Neural progenitor cell (in vitro differentiated cells): ENCODE results near the gene NRTN. TPM values are rescaled to one million over a fixed set of nuclear protein-coding genes. Genes with fewer than 3 reads are reported as not detected.
"Not testable (repeated sequence)": the region's sequence is repeated elsewhere in the genome, so short reads cannot be mapped to it uniquely, and the experiment has no call there.

Experiments
- DNase-seq: peaks from one replicate; pipeline ENCODE4 v3.0.0-alpha.2; 2016; ENCODE audit warnings: low spot score
- H2AFZ ChIP-seq: fragments of 200-600 bp; sonication (generic); replicated peaks from 2 replicates; pipeline ENCODE4 v1.6.1; 2016; ENCODE audit warnings: antibody characterized with exemption
- H3F3A ChIP-seq: fragments of 200-600 bp; sonication (generic); 2 replicates; pipeline ENCODE4 v1.6.1; 2016; ENCODE audit warnings: antibody characterized with exemption, low read depth
- H3K27ac ChIP-seq: fragments of 200-600 bp; sonication (generic); 2 replicates; pipeline ENCODE4 v1.5.1; 2016; ENCODE audit warnings: mild to moderate bottlenecking
- H3K27me3 ChIP-seq: fragments of 200-600 bp; sonication (generic); 2 replicates; pipeline ENCODE4 v1.6.1; 2016; ENCODE audit warnings: mild to moderate bottlenecking, moderate library complexity
- H3K36me3 ChIP-seq: fragments of 200-600 bp; sonication (generic); 2 replicates; pipeline ENCODE4 v1.5.1; 2016
- H3K4me1 ChIP-seq: fragments of 200-600 bp; sonication (generic); 2 replicates; pipeline ENCODE4 v1.6.1; 2016; ENCODE audit warnings: mixed run types
- H3K4me2 ChIP-seq: fragments of 200-600 bp; sonication (generic); 2 replicates; pipeline ENCODE4 v1.6.1; 2016
- H3K4me3 ChIP-seq: fragments of 200-600 bp; sonication (generic); 2 replicates; pipeline ENCODE4 v1.5.1; 2016
- H3K79me2 ChIP-seq: fragments of 200-600 bp; sonication (generic); 2 replicates; pipeline ENCODE4 v1.6.1; 2016; ENCODE audit warnings: low read depth
- H3K9ac ChIP-seq: fragments of 200-600 bp; sonication (generic); 2 replicates; pipeline ENCODE4 v1.6.1; 2016
- H3K9me3 ChIP-seq: fragments of 200-600 bp; sonication (generic); 2 replicates; pipeline ENCODE4 v1.5.1; 2016; ENCODE audit warnings: low read depth
- H4K20me1 ChIP-seq: fragments of 200-600 bp; sonication (generic); 2 replicates; pipeline ENCODE4 v1.6.1; 2016; ENCODE audit warnings: low read depth
- H3K27ac Mint-ChIP-seq: 3 replicates; pipeline ENCODE4 v1.8.0; 2021; ENCODE audit warnings: mixed read lengths
- H3K27me3 Mint-ChIP-seq: 2 replicates; pipeline ENCODE4 v1.8.0; 2022; ENCODE audit warnings: low read depth, mild to moderate bottlenecking, inconsistent platforms, moderate library complexity, mixed read lengths; ENCODE audit not compliant: insufficient read depth
- H3K36me3 Mint-ChIP-seq: 3 replicates; pipeline ENCODE4 v1.8.0; 2021; ENCODE audit warnings: mixed read lengths
- H3K4me1 Mint-ChIP-seq: 3 replicates; pipeline ENCODE4 v1.8.0; 2021; ENCODE audit warnings: mixed read lengths
- H3K4me3 Mint-ChIP-seq: 3 replicates; pipeline ENCODE4 v1.8.0; 2021; ENCODE audit warnings: mild to moderate bottlenecking, moderate library complexity, mixed read lengths
- H3K9me3 Mint-ChIP-seq: 3 replicates; pipeline ENCODE4 v1.8.0; 2020; ENCODE audit warnings: mixed read lengths
- CTCF ChIP-seq: fragments of 200-600 bp; sonication (generic); IDR thresholded peaks from 2 replicates; pipeline ENCODE4 v1.5.1; 2017; ENCODE audit warnings: antibody characterized with exemption, mild to moderate bottlenecking
- EZH2 ChIP-seq: fragments of 200-600 bp; sonication (generic); IDR thresholded peaks from 2 replicates; pipeline ENCODE4 v1.6.1; 2017; ENCODE audit warnings: antibody characterized with exemption, mild to moderate bottlenecking, moderate library complexity
- EZH2phosphoT487 ChIP-seq: fragments of 200-600 bp; sonication (generic); IDR thresholded peaks from 2 replicates; pipeline ENCODE4 v1.6.1; 2017; ENCODE audit warnings: antibody characterized with exemption
- total RNA-seq: library from RNA; depleted of rRNA; stranded (reverse); fragments of >200 nt; gene quantifications from 2 replicates; pipeline ENCODE4 v1.2.3, GENCODE V29; 2015; ENCODE audit warnings: low replicate concordance

NRTN gene
- total RNA-seq, 1 donor from 2014 or later = 2.4 TPM

GRCh38 chr19:5837761-5838352 lies 33.0 kb downstream of the NRTN start:
- H3K4me2 ChIP-seq = no peak overlapping the region
- no peaks in the 10 kb centered on the region for H3K36me3 Mint-ChIP-seq
- H2AFZ ChIP-seq = no peak overlapping the region
- TF ChIP-seq EZH2 (no peak), EZH2phosphoT487 (no peak), CTCF (no peak)
- H3K4me3 Mint-ChIP-seq = no peak overlapping the region
- no peaks in the 10 kb centered on the region for H3K4me1 Mint-ChIP-seq
- no peak overlapping the region for H3K9ac ChIP-seq
- no peaks in the 10 kb centered on the region for H3F3A ChIP-seq
- H3K36me3 ChIP-seq = no peaks in the 10 kb centered on the region
- H3K9me3 ChIP-seq = no peaks in the 10 kb centered on the region
- no peaks in the 10 kb centered on the region for H4K20me1 ChIP-seq
- H3K4me1 ChIP-seq = no peaks in the 10 kb centered on the region
- peaks cover 5% of the 10 kb centered on the region for H3K27me3 Mint-ChIP-seq
- H3K27ac Mint-ChIP-seq = no peak overlapping the region
- H3K4me3 ChIP-seq = no peak overlapping the region
- H3K27ac ChIP-seq = no peak overlapping the region
- DNase-seq = no peak
- peaks cover 19% of the 10 kb centered on the region for H3K27me3 ChIP-seq
- H3K9me3 Mint-ChIP-seq = no peaks in the 10 kb centered on the region
- no peaks in the 10 kb centered on the region for H3K79me2 ChIP-seq

- DNase-seq = no peak
- peaks cover 19% of the 10 kb centered on the region for H3K27me3 ChIP-seq
- no peaks in the 10 kb centered on the region for H4K20me1 ChIP-seq
- no peaks in the 10 kb centered on the region for H3K4me1 ChIP-seq
- Mint-ChIP-seq H3K36me3 (no peaks in the 10 kb centered on the region), H3K27ac (no peak overlapping the region), H3K27me3 (peaks cover 9% of the 10 kb centered on the region), H3K4me3 (no peak overlapping the region), H3K9me3 (no peaks in the 10 kb centered on the region), H3K4me1 (no peaks in the 10 kb centered on the region)
- no peak for TF ChIP-seq EZH2
- TF ChIP-seq CTCF = no peak
- TF ChIP-seq EZH2phosphoT487 = no peak
- no peaks in the 10 kb centered on the region for H3F3A ChIP-seq
- no peaks in the 10 kb centered on the region for H3K9me3 ChIP-seq
- no peaks in the 10 kb centered on the region for H3K36me3 ChIP-seq
- H3K9ac ChIP-seq = no peak overlapping the region
- no peak overlapping the region for H3K27ac ChIP-seq
- H3K4me2 ChIP-seq = no peak overlapping the region
- H2AFZ ChIP-seq = no peak overlapping the region
- no peaks in the 10 kb centered on the region for H3K79me2 ChIP-seq
- no peak overlapping the region for H3K4me3 ChIP-seq
These were observed 33.6 kb downstream of the NRTN start for GRCh38 chr19:5838353-5839064.

GRCh38 chr19:5839065-5840017 lies 34.5 kb downstream of the NRTN start, which contains the start of gene FUT6:
Gene FUT6, minus strand, starts transcription at chr19:5839702. Its CDS starts 7,135 bp downstream, at chr19:5832567.
- H3K27me3 Mint-ChIP-seq = peaks cover 10% of the 10 kb centered on the region
- Histone ChIP-seq H2AFZ (no peak within 1 kb of the TSS), H4K20me1 (no peaks in the 10 kb centered on the region), H3F3A (no peaks in the 10 kb centered on the region), H3K9me3 (no peaks in the 10 kb centered on the region), H3K27ac (no peak within 1 kb of the TSS), H3K9ac (no peak within 1 kb of the TSS), H3K4me3 (no peak within 1 kb of the TSS), H3K36me3 (no peaks in the 10 kb centered on the region), H3K4me1 (no peaks in the 10 kb centered on the region), H3K79me2 (no peaks in the 10 kb centered on the region), H3K27me3 (peaks cover 16% of the 10 kb centered on the region), H3K4me2 (no peak within 1 kb of the TSS)
- no peaks in the 10 kb centered on the region for H3K4me1 Mint-ChIP-seq
- H3K4me3 Mint-ChIP-seq = peak within 1 kb of the TSS; percentile 15
- H3K27ac Mint-ChIP-seq = no peak within 1 kb of the TSS
- DNase-seq = no peak
- H3K9me3 Mint-ChIP-seq = no peaks in the 10 kb centered on the region
- no peaks in the 10 kb centered on the region for H3K36me3 Mint-ChIP-seq
- no peak for TF ChIP-seq EZH2
- no peak for TF ChIP-seq CTCF
- TF ChIP-seq EZH2phosphoT487 = no peak

- not testable (repeated sequence) for H3F3A ChIP-seq, H3K9ac ChIP-seq, H3K9me3 ChIP-seq, H3K4me1 Mint-ChIP-seq, H3K36me3 ChIP-seq, H4K20me1 ChIP-seq, H3K4me2 ChIP-seq, H3K27ac ChIP-seq, H3K27ac Mint-ChIP-seq, DNase-seq, H3K4me3 ChIP-seq, H3K79me2 ChIP-seq, H3K36me3 Mint-ChIP-seq, H2AFZ ChIP-seq, H3K4me3 Mint-ChIP-seq, H3K4me1 ChIP-seq, H3K9me3 Mint-ChIP-seq, H3K27me3 ChIP-seq
- H3K27me3 Mint-ChIP-seq = peaks cover 13% of the 10 kb centered on the region
These were observed 36.9 kb downstream of the NRTN start for GRCh38 chr19:5841735-5842111.
